ENCODE data around the gene FAM20C. TPM values are rescaled to one million over a fixed set of nuclear protein-coding genes. Genes with fewer than 3 reads are reported as not detected.

FAM20C gene
- total RNA-seq, 6 donors from 2014 or later = 17.7 to 53.7 (median 46.8) TPM

DNA sequence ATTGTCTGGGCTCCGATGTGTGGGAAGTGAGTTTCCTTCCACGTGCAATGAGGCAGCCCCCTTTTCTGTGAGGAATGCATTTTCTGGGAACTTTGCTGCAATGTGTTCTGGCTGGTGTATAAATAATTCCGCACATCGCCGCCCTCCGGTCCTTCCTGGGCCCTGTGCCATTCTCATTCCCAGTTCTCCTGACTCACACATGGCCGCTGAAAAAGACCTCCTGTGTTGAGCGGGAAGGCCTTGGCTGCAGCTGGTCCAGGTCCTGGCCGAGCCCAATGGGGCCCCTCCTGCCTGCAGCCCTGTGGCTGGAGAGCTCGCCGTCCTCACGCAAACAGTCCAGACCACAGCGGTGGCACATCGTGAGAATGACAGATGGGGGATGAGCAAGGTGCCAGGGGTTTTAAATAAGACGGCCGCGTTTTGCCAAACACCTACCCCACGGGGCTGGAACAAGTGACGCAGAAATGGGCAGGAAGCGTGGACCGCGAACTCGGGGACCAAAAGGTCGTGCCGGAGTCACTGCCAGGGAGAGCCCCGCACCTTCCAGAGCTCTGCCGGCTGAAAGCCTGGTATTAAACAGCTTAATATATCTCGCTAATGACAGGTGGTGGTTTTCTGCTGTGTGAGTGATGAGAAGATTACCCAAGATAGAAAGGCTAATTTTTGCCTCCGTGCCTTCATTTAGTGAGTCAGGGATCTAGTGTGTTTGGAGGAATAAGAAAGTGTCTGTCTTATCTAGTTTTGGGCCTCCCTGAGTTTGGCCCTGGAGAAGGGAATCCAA, 37.0 kb downstream of the FAM20C start:
- 85 to 91% methylated on average over 25 to 29 of the region's 29 CpGs for WGBS, 2 donors
- no peak overlapping the region for H3K4me3 ChIP-seq
- peak; percentile 46 to 50 for TF ChIP-seq POLR2AphosphoS5 (IDR thresholded peaks at IDR 0.05)
- peak in 1 of 4 donors; percentile 37 for TF ChIP-seq EP300 (IDR thresholded peaks at IDR 0.05)
- TF ChIP-seq, protein P1, sequence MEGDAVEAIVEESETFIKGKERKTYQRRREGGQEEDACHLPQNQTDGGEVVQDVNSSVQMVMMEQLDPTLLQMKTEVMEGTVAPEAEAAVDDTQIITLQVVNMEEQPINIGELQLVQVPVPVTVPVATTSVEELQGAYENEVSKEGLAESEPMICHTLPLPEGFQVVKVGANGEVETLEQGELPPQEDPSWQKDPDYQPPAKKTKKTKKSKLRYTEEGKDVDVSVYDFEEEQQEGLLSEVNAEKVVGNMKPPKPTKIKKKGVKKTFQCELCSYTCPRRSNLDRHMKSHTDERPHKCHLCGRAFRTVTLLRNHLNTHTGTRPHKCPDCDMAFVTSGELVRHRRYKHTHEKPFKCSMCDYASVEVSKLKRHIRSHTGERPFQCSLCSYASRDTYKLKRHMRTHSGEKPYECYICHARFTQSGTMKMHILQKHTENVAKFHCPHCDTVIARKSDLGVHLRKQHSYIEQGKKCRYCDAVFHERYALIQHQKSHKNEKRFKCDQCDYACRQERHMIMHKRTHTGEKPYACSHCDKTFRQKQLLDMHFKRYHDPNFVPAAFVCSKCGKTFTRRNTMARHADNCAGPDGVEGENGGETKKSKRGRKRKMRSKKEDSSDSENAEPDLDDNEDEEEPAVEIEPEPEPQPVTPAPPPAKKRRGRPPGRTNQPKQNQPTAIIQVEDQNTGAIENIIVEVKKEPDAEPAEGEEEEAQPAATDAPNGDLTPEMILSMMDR (IDR thresholded peaks at IDR 0.05) = no peak
- peak overlapping the region in 3 of 4 donors; percentile 52 to 78 (median 73) for H3K27ac ChIP-seq
- peak; percentile 33 to 62 for DNase-seq
- H3K36me3 ChIP-seq = peaks cover 0 to 11% (median 2%) of the 10 kb centered on the region in 4 donors
- H3K27me3 ChIP-seq = no peaks in the 10 kb centered on the region
- H3K4me1 ChIP-seq = peaks cover 15 to 16% (median 15%) of the 10 kb centered on the region in 4 donors
- H3K9me3 ChIP-seq = no peaks in the 10 kb centered on the region
- peak; percentile 6 to 84 for ATAC-seq (ENCODE audit: low FRiP score in 2 of 2)

DNA sequence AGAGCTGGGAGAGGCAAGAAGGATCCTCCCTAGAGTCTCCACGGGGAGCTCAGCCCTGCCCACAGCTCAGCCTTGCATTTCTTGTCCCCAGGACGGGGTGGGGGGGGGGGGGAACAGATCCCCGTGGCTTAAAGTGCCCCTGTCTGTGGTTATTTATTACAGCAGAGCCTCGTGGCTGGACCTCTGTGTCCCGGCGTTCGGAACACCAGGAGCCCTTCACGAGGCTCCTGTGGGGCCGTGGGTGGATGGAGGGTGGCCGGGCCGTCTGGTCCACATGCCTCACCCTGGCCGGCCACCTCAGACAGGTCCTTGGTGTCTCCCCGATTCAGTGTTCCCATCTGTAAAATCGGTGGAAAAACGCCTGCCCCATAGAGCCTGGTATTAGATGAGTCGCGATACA, 37.9 kb downstream of the FAM20C start:
- Histone ChIP-seq H3K27ac (peak overlapping the region in 1 of 4 donors; percentile 49), H3K27me3 (no peaks in the 10 kb centered on the region), H3K4me3 (no peak overlapping the region), H3K36me3 (peaks cover 0 to 11% (median 2%) of the 10 kb centered on the region in 4 donors), H3K4me1 (peaks cover 22 to 25% (median 24%) of the 10 kb centered on the region in 4 donors), H3K9me3 (no peaks in the 10 kb centered on the region)
- DNase-seq (peak in 1 of 2 donors; percentile 38), ATAC-seq (ENCODE audit: low FRiP score in 2 of 2) (no peak)
- 79 to 98% methylated on average over 10 to 17 of the region's 17 CpGs for WGBS, 2 donors
- TF ChIP-seq POLR2AphosphoS5 (IDR thresholded peaks at IDR 0.05) (no peak), POLR2A (IDR thresholded peaks at IDR 0.05) (no peak), EP300 (IDR thresholded peaks at IDR 0.05) (no peak)
- TF ChIP-seq, protein P1 (IDR thresholded peaks at IDR 0.05) = no peak

DNA sequence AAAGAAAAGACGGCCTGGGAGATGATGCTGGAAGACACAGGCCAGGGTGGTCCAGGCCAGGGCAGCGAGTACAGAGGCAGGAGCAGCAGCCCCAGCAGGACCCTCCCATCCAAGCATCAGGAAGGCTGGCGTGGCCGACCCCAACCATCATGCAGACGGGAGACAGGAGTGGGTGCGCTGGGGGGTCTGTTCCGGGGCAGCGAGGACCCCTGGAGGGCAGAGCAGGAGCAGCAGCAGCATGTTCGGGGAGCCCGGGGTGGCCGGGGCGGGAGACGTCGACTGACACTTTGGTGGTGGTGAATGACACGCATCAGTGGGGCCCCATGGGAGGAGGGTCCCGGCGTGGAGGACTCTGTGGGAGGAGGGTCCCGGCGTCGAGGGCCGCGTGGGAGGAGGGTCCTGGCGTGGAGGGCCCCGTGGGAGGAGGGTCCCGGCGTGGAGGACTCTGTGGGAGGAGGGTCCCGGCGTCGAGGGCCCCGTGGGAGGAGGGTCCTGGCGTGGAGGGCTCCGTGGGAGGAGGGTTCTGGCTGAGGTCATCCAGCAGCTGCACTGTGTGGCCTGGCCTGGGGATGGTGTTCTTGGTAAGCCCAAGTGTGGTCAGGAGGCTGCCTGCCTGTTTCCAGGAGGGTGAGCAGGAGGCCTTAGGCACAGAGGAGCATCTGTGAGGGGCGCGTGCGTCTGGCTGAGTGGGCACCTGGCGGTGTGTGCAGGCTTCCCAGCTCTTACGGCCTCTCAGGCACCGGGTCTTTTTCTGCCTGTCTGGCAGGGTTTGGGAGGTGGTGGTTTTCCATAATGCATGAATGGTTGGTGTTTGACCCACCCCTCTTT, 38.9 kb downstream of the FAM20C start:
- Histone ChIP-seq H3K9me3 (no peaks in the 10 kb centered on the region), H3K4me1 (peaks cover 32 to 35% (median 33%) of the 10 kb centered on the region in 4 donors), H3K27me3 (no peaks in the 10 kb centered on the region), H3K4me3 (no peak overlapping the region), H3K27ac (peak overlapping the region in 1 of 4 donors; percentile 49), H3K36me3 (peaks cover 0 to 8% (median 0%) of the 10 kb centered on the region in 4 donors)
- DNase-seq = peak in 1 of 2 donors; percentile 85
- TF ChIP-seq, protein P1 (IDR thresholded peaks at IDR 0.05) = no peak
- no peak for TF ChIP-seq EP300 (IDR thresholded peaks at IDR 0.05)
- no peak for TF ChIP-seq POLR2A (IDR thresholded peaks at IDR 0.05)
- no peak for TF ChIP-seq POLR2AphosphoS5 (IDR thresholded peaks at IDR 0.05)
- WGBS, 2 donors = 89 to 90% methylated on average over 37 of the region's 38 CpGs
- no peak for ATAC-seq (ENCODE audit: low FRiP score in 2 of 2)

DNA sequence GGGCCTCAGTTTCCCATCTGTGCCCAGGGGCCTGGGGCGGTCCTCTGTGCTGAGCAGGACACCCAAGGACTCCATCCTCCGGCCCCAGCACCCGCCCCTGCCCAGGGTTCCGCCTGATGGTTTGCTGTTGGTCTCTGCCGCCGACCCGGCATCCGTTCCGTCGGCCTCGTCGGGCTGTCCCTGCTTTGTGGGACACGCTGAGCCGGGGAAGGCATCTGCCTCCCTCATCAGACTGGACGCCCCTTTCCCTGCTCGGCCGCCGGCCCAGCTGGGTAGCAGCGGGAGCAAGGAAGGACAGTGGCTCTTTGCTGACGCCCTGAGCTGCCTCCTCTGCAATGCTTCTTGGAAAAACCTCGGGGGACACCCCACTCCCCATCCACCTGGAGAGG, 39.5 kb downstream of the FAM20C start:
- H3K27me3 ChIP-seq = no peaks in the 10 kb centered on the region
- peaks cover 33 to 37% (median 34%) of the 10 kb centered on the region in 4 donors for H3K4me1 ChIP-seq
- no peaks in the 10 kb centered on the region for H3K9me3 ChIP-seq
- peaks cover 0 to 8% (median 0%) of the 10 kb centered on the region in 4 donors for H3K36me3 ChIP-seq
- peak overlapping the region in 1 of 4 donors; percentile 23 for H3K27ac ChIP-seq
- WGBS, 2 donors = 88 to 99% methylated on average over 14 to 21 of the region's 21 CpGs
- ATAC-seq (ENCODE audit: low FRiP score in 2 of 2) (no peak), DNase-seq (peak in 1 of 2 donors; percentile 83)
- TF ChIP-seq, protein P1 (IDR thresholded peaks at IDR 0.05) = no peak
- TF ChIP-seq POLR2A (IDR thresholded peaks at IDR 0.05) (no peak), POLR2AphosphoS5 (IDR thresholded peaks at IDR 0.05) (no peak), EP300 (IDR thresholded peaks at IDR 0.05) (no peak)
- no peak overlapping the region for H3K4me3 ChIP-seq

Data from upper lobe of left lung (tissue), 6 donors.